ENCODE data around the gene NCEH1. TPM values are rescaled to one million over a fixed set of nuclear protein-coding genes. Genes with fewer than 3 reads are reported as not detected.
"Not testable (repeated sequence)": the region's sequence is repeated elsewhere in the genome, so short reads cannot be mapped to it uniquely, and the experiment has no call there.

Gene NCEH1
- total and polyA plus RNA-seq, 3 experiments from 2014 or later = 3.5 to 12.9 (median 9.1) TPM

- Histone ChIP-seq H3K36me3 (ENCODE audit: insufficient read depth, low read length) (no peaks in the 10 kb centered on the region), H3K27me3 (ENCODE audit: insufficient read depth, low read length, poor library complexity, severe bottlenecking) (peaks cover 3% of the 10 kb centered on the region), H3K4me1 (ENCODE audit: insufficient read depth, low read length) (peaks cover 4% of the 10 kb centered on the region), H3K4me3 (ENCODE audit: low read length) (no peak overlapping the region), H3K27ac (ENCODE audit: low read depth, low read length) (no peak overlapping the region), H3K9me3 (ENCODE audit: low read length) (no peaks in the 10 kb centered on the region)
- Mint-ChIP-seq H3K4me3 (no peak overlapping the region), H3K27me3 (no peaks in the 10 kb centered on the region), H3K9me3 (no peaks in the 10 kb centered on the region), H3K4me1 (peaks cover 7 to 8% (median 7%) of the 10 kb centered on the region in 3 donors), H3K36me3 (no peaks in the 10 kb centered on the region), H3K27ac (no peak overlapping the region)
- ChIA-PET POLR2A (no interaction called here), CTCF (no interaction called here)
- DNase-seq = no peak
Measured at GRCh38 chr3:172600644-172601065, 110.2 kb downstream of the NCEH1 start.

- H3K27me3 ChIP-seq (ENCODE audit: insufficient read depth, low read length, poor library complexity, severe bottlenecking) = no peaks in the 10 kb centered on the region
- no peaks in the 10 kb centered on the region for H3K36me3 ChIP-seq (ENCODE audit: insufficient read depth, low read length)
- H3K27me3 Mint-ChIP-seq = no peaks in the 10 kb centered on the region
- H3K4me1 Mint-ChIP-seq = peaks cover 20 to 23% (median 21%) of the 10 kb centered on the region in 3 donors
- H3K4me3 ChIP-seq (ENCODE audit: low read length) = no peak overlapping the region
- H3K27ac Mint-ChIP-seq = no peak overlapping the region
- ChIA-PET CTCF (no interaction called here), POLR2A (interaction anchor here (0.7 kb wide), 1 partner anchor 257 kb away, joined by 3 read pairs; no protein-coding TSS in a partner anchor)
- H3K36me3 Mint-ChIP-seq = no peaks in the 10 kb centered on the region
- no peak overlapping the region for H3K27ac ChIP-seq (ENCODE audit: low read depth, low read length)
- H3K4me1 ChIP-seq (ENCODE audit: insufficient read depth, low read length) = peaks cover 11% of the 10 kb centered on the region
- H3K9me3 Mint-ChIP-seq = no peaks in the 10 kb centered on the region
- no peak for DNase-seq
- no peak overlapping the region for H3K4me3 Mint-ChIP-seq
- no peaks in the 10 kb centered on the region for H3K9me3 ChIP-seq (ENCODE audit: low read length)
Measured at GRCh38 chr3:172598904-172599303, 112.0 kb downstream of the NCEH1 start.

- peak overlapping the region in 2 of 7 donors; percentile 85 to 90 for H3K4me3 Mint-ChIP-seq
- H3K36me3 Mint-ChIP-seq = no peaks in the 10 kb centered on the region
- POLR2A ChIA-PET = interaction anchor here (0.7 kb wide), 1 partner anchor 72 kb away, joined by 3 read pairs; no protein-coding TSS in a partner anchor
Measured at GRCh38 chr3:172596394-172596706, 114.5 kb downstream of the NCEH1 start.

GRCh38 chr3:172595664-172596393 lies 115.0 kb downstream of the NCEH1 start:
- ChIA-PET POLR2A (interaction anchor here (0.7 to 1.0 kb wide), 3 partner anchors 72 to 112 kb away, joined by 3 read pairs; no protein-coding TSS in a partner anchor), CTCF (interaction anchor here (0.8 to 4.8 kb wide), 35 partner anchors 9 to 263 kb away, joined by 3 to 39 read pairs (median 5); no protein-coding TSS in a partner anchor)
- Mint-ChIP-seq H3K4me3 (peak overlapping the region; percentile 80 to 91 (median 85)), H3K27me3 (no peaks in the 10 kb centered on the region), H3K36me3 (no peaks in the 10 kb centered on the region), H3K27ac (peak overlapping the region; percentile 24 to 92 (median 83)), H3K4me1 (peaks cover 42 to 52% (median 51%) of the 10 kb centered on the region in 3 donors), H3K9me3 (no peaks in the 10 kb centered on the region)
- Histone ChIP-seq H3K4me1 (ENCODE audit: insufficient read depth, low read length) (peaks cover 38% of the 10 kb centered on the region), H3K4me3 (ENCODE audit: low read length) (peak overlapping the region; percentile 39), H3K36me3 (ENCODE audit: insufficient read depth, low read length) (no peaks in the 10 kb centered on the region), H3K27ac (ENCODE audit: low read depth, low read length) (no peak overlapping the region), H3K27me3 (ENCODE audit: insufficient read depth, low read length, poor library complexity, severe bottlenecking) (no peaks in the 10 kb centered on the region), H3K9me3 (ENCODE audit: low read length) (no peaks in the 10 kb centered on the region)
- DNase-seq = peak in 4 of 5 donors; percentile 24 to 65 (median 52)

More at GRCh38 chr3:172596394-172596706, 114.5 kb downstream of the NCEH1 start:
- no peaks in the 10 kb centered on the region for H3K9me3 ChIP-seq (ENCODE audit: low read length)
- peaks cover 33% of the 10 kb centered on the region for H3K4me1 ChIP-seq (ENCODE audit: insufficient read depth, low read length)
- no peak for DNase-seq
- Mint-ChIP-seq H3K9me3 (no peaks in the 10 kb centered on the region), H3K4me1 (peaks cover 37 to 47% (median 46%) of the 10 kb centered on the region in 3 donors), H3K27me3 (no peaks in the 10 kb centered on the region), H3K27ac (peak overlapping the region in 6 of 8 donors; percentile 24 to 92 (median 87))
- peak overlapping the region; percentile 39 for H3K4me3 ChIP-seq (ENCODE audit: low read length)
- no peaks in the 10 kb centered on the region for H3K27me3 ChIP-seq (ENCODE audit: insufficient read depth, low read length, poor library complexity, severe bottlenecking)
- H3K27ac ChIP-seq (ENCODE audit: low read depth, low read length) = no peak overlapping the region
- no peaks in the 10 kb centered on the region for H3K36me3 ChIP-seq (ENCODE audit: insufficient read depth, low read length)
- CTCF ChIA-PET = interaction anchor here (0.8 to 4.8 kb wide), 23 partner anchors 10 to 264 kb away, joined by 3 to 39 read pairs (median 7); no protein-coding TSS in a partner anchor

GRCh38 chr3:172594900-172595663 lies 115.8 kb downstream of the NCEH1 start:
- not testable (repeated sequence) for H3K36me3 Mint-ChIP-seq; H3K9me3 ChIP-seq (ENCODE audit: low read length); H3K36me3 ChIP-seq (ENCODE audit: insufficient read depth, low read length); H3K27me3 Mint-ChIP-seq; DNase-seq; H3K9me3 Mint-ChIP-seq; H3K27me3 ChIP-seq (ENCODE audit: insufficient read depth, low read length, poor library complexity, severe bottlenecking); H3K4me3 ChIP-seq (ENCODE audit: low read length); H3K27ac ChIP-seq (ENCODE audit: low read depth, low read length)
- peaks cover 44% of the 10 kb centered on the region for H3K4me1 ChIP-seq (ENCODE audit: insufficient read depth, low read length)
- peak overlapping the region in 7 of 8 donors; percentile 23 to 92 (median 62) for H3K27ac Mint-ChIP-seq
- H3K4me1 Mint-ChIP-seq = peaks cover 44 to 57% (median 56%) of the 10 kb centered on the region in 3 donors
- ChIA-PET POLR2A (interaction anchor here (0.6 to 1.0 kb wide), 4 partner anchors 29 to 111 kb away, joined by 3 to 6 read pairs (median 3); no protein-coding TSS in a partner anchor), CTCF (interaction anchor here (0.9 to 4.8 kb wide), 32 partner anchors 9 to 263 kb away, joined by 3 to 39 read pairs (median 6); no protein-coding TSS in a partner anchor)
- peak overlapping the region; percentile 80 to 91 (median 85) for H3K4me3 Mint-ChIP-seq

- H3K9me3 Mint-ChIP-seq = no peaks in the 10 kb centered on the region
Measured at GRCh38 chr3:172592898-172593669, 117.8 kb downstream of the NCEH1 start.

More at GRCh38 chr3:172592898-172593669, 117.8 kb downstream of the NCEH1 start:
- H3K27ac Mint-ChIP-seq = peak overlapping the region in 5 of 8 donors; percentile 12 to 93 (median 88)
- no peaks in the 10 kb centered on the region for H3K27me3 ChIP-seq (ENCODE audit: insufficient read depth, low read length, poor library complexity, severe bottlenecking)
- peaks cover 44 to 63% (median 60%) of the 10 kb centered on the region in 3 donors for H3K4me1 Mint-ChIP-seq
- H3K36me3 Mint-ChIP-seq = peaks cover 0 to 1% (median 0%) of the 10 kb centered on the region in 3 donors
- peak overlapping the region in 3 of 7 donors; percentile 6 to 81 (median 72) for H3K4me3 Mint-ChIP-seq
- H3K27me3 Mint-ChIP-seq = no peaks in the 10 kb centered on the region
- H3K27ac ChIP-seq (ENCODE audit: low read depth, low read length) = no peak overlapping the region
- DNase-seq = no peak
- H3K36me3 ChIP-seq (ENCODE audit: insufficient read depth, low read length) = no peaks in the 10 kb centered on the region
- peak overlapping the region; percentile 39 for H3K4me3 ChIP-seq (ENCODE audit: low read length)
- no peaks in the 10 kb centered on the region for H3K9me3 ChIP-seq (ENCODE audit: low read length)
- H3K4me1 ChIP-seq (ENCODE audit: insufficient read depth, low read length) = peaks cover 44% of the 10 kb centered on the region
- CTCF ChIA-PET = interaction anchor here (0.7 to 4.8 kb wide), 4 partner anchors 80 to 132 kb away, joined by 3 to 39 read pairs (median 16); no protein-coding TSS in a partner anchor
- POLR2A ChIA-PET = interaction anchor here (0.6 kb wide), 1 partner anchor 85 kb away, joined by 4 read pairs; no protein-coding TSS in a partner anchor

Data from CD8-positive, alpha-beta memory T cell (primary cell).